NB4 (cell line): ENCODE measurements around the gene SLC22A23.

Experiments used
- CTCF ChIP-seq: IDR thresholded peaks from one replicate; pipeline ENCODE4 v1.5.1; 2012; ENCODE audit warnings: low read depth, low read length
- POLR2A ChIP-seq: IDR thresholded peaks from 2 replicates; pipeline ENCODE4 v1.6.1; 2011; ENCODE audit warnings: mild to moderate bottlenecking; ENCODE audit not compliant: insufficient read length; ENCODE audit errors: extremely low read depth

- TF ChIP-seq POLR2A (no peak), CTCF (no peak)
Observed at GRCh38 chr6:3303795-3304411, 152.9 kb downstream of the SLC22A23 start.
